Stimulated activated CD8-positive, alpha-beta memory T cell treated with anti-CD3 and anti-CD28 coated beads, Interleukin-12 subunit alpha, Interleukin-12 subunit beta, amount 100 ng/mL, for 4 hours (primary cell): Measurements from ENCODE around the gene LRRC40.

Source experiments
- DNase-seq: peaks from one replicate; pipeline ENCODE4 v3.0.0-alpha.2; 2020; ENCODE audit warnings: low read depth

The LRRC40 gene

GRCh38 chr1:70115315-70115714, 90.1 kb downstream of the LRRC40 start:
- no peak for DNase-seq

GRCh38 chr1:70112838-70113237, 92.5 kb downstream of the LRRC40 start:
- DNase-seq: no peak

GRCh38 chr1:70109241-70109640, 96.1 kb downstream of the LRRC40 start:
- no peak for DNase-seq

GRCh38 chr1:70103770-70104169, 101.6 kb downstream of the LRRC40 start:
- DNase-seq: no peak

- DNase-seq: no peak
These were observed 103.6 kb downstream of the LRRC40 start for GRCh38 chr1:70101774-70102173.

- no peak for DNase-seq
These were observed 104.1 kb downstream of the LRRC40 start for GRCh38 chr1:70101231-70101630.
